ENCODE data around the gene KLHL21. TPM values are rescaled to one million over a fixed set of nuclear protein-coding genes. Genes with fewer than 3 reads are reported as not detected.

KLHL21 gene
- total RNA-seq, 1 donor from 2014 or later = 42.3 TPM

GRCh38 chr1:6627841-6628545 lies 25.3 kb upstream of the KLHL21 start:
- Histone ChIP-seq H4K20me1 (ENCODE audit: insufficient read depth, low read length) (peaks cover 49% of the 10 kb centered on the region), H3K27me3 (ENCODE audit: insufficient read depth, low read length) (no peaks in the 10 kb centered on the region), H3K4me1 (ENCODE audit: insufficient read depth, low read length) (peaks cover 10% of the 10 kb centered on the region), H3K4me3 (ENCODE audit: insufficient read depth, low read depth, low read length) (no peak overlapping the region), H2AFZ (ENCODE audit: low read depth, low read length) (no peak overlapping the region), H3K9ac (ENCODE audit: low read length) (no peak overlapping the region), H3K4me2 (ENCODE audit: low read length) (no peak overlapping the region), H3K79me2 (ENCODE audit: insufficient read depth, low read length) (peaks cover 42% of the 10 kb centered on the region), H3K36me3 (ENCODE audit: insufficient read depth, low read length) (peaks cover 8% of the 10 kb centered on the region), H3K9me3 (ENCODE audit: insufficient read depth, low read depth, low read length) (no peaks in the 10 kb centered on the region), H3K27ac (ENCODE audit: low read depth, low read length) (no peak overlapping the region)
- FAIRE-seq (no peak), DNase-seq (ENCODE audit: low read depth) (no peak)
- H3K27me3 Mint-ChIP-seq (ENCODE audit: low read depth, unreplicated experiment) = no peaks in the 10 kb centered on the region
- peaks cover 4% of the 10 kb centered on the region for H3K4me1 Mint-ChIP-seq (ENCODE audit: low read depth, unreplicated experiment)
- H3K9me3 Mint-ChIP-seq (ENCODE audit: unreplicated experiment) = no peaks in the 10 kb centered on the region
- H3K27ac Mint-ChIP-seq (ENCODE audit: unreplicated experiment) = no peak overlapping the region
- TF ChIP-seq CTCF (IDR thresholded peaks at IDR 0.05; ENCODE audit: insufficient read depth, low read depth, low read length) = no peak
- no peak for TF ChIP-seq EZH2 (IDR thresholded peaks at IDR 0.05; ENCODE audit: insufficient read depth, low read length)
- H3K36me3 Mint-ChIP-seq (ENCODE audit: low read depth, unreplicated experiment) = peaks cover 20% of the 10 kb centered on the region
- H3K4me3 Mint-ChIP-seq (ENCODE audit: unreplicated experiment) = peak overlapping the region; percentile 74

- Histone ChIP-seq H3K9me3 (ENCODE audit: insufficient read depth, low read depth, low read length) (no peaks in the 10 kb centered on the region), H3K4me3 (ENCODE audit: insufficient read depth, low read depth, low read length) (no peak overlapping the region), H2AFZ (ENCODE audit: low read depth, low read length) (no peak overlapping the region), H3K9ac (ENCODE audit: low read length) (no peak overlapping the region), H3K27me3 (ENCODE audit: insufficient read depth, low read length) (no peaks in the 10 kb centered on the region), H3K4me1 (ENCODE audit: insufficient read depth, low read length) (peaks cover 10% of the 10 kb centered on the region), H3K36me3 (ENCODE audit: insufficient read depth, low read length) (peaks cover 8% of the 10 kb centered on the region), H3K4me2 (ENCODE audit: low read length) (no peak overlapping the region), H4K20me1 (ENCODE audit: insufficient read depth, low read length) (peaks cover 55% of the 10 kb centered on the region), H3K79me2 (ENCODE audit: insufficient read depth, low read length) (peaks cover 51% of the 10 kb centered on the region), H3K27ac (ENCODE audit: low read depth, low read length) (no peak overlapping the region)
- no peak for FAIRE-seq
- no peaks in the 10 kb centered on the region for H3K27me3 Mint-ChIP-seq (ENCODE audit: low read depth, unreplicated experiment)
- DNase-seq (ENCODE audit: low read depth) = no peak
- H3K4me3 Mint-ChIP-seq (ENCODE audit: unreplicated experiment) = peak overlapping the region; percentile 54
- TF ChIP-seq EZH2 (IDR thresholded peaks at IDR 0.05; ENCODE audit: insufficient read depth, low read length) (no peak), CTCF (IDR thresholded peaks at IDR 0.05; ENCODE audit: insufficient read depth, low read depth, low read length) (no peak)
- H3K27ac Mint-ChIP-seq (ENCODE audit: unreplicated experiment) = no peak overlapping the region
- no peaks in the 10 kb centered on the region for H3K9me3 Mint-ChIP-seq (ENCODE audit: unreplicated experiment)
- H3K4me1 Mint-ChIP-seq (ENCODE audit: low read depth, unreplicated experiment) = peaks cover 4% of the 10 kb centered on the region
- H3K36me3 Mint-ChIP-seq (ENCODE audit: low read depth, unreplicated experiment) = peaks cover 20% of the 10 kb centered on the region
These were observed 24.4 kb upstream of the KLHL21 start for GRCh38 chr1:6627031-6627430.

- Histone ChIP-seq H3K27me3 (ENCODE audit: insufficient read depth, low read length) (no peaks in the 10 kb centered on the region), H3K4me2 (ENCODE audit: low read length) (peak overlapping the region; percentile 98), H3K9me3 (ENCODE audit: insufficient read depth, low read depth, low read length) (no peaks in the 10 kb centered on the region), H3K79me2 (ENCODE audit: insufficient read depth, low read length) (peaks cover 62% of the 10 kb centered on the region), H3K4me3 (ENCODE audit: insufficient read depth, low read depth, low read length) (peak overlapping the region; percentile 83), H3K36me3 (ENCODE audit: insufficient read depth, low read length) (peaks cover 16% of the 10 kb centered on the region), H2AFZ (ENCODE audit: low read depth, low read length) (peak overlapping the region; percentile 67), H3K9ac (ENCODE audit: low read length) (peak overlapping the region; percentile 87), H3K4me1 (ENCODE audit: insufficient read depth, low read length) (peaks cover 10% of the 10 kb centered on the region), H3K27ac (ENCODE audit: low read depth, low read length) (peak overlapping the region; percentile 55), H4K20me1 (ENCODE audit: insufficient read depth, low read length) (peaks cover 67% of the 10 kb centered on the region)
- FAIRE-seq = no peak
- Mint-ChIP-seq H3K27ac (ENCODE audit: unreplicated experiment) (no peak overlapping the region), H3K27me3 (ENCODE audit: low read depth, unreplicated experiment) (no peaks in the 10 kb centered on the region), H3K4me1 (ENCODE audit: low read depth, unreplicated experiment) (peaks cover 4% of the 10 kb centered on the region), H3K36me3 (ENCODE audit: low read depth, unreplicated experiment) (peaks cover 25% of the 10 kb centered on the region), H3K4me3 (ENCODE audit: unreplicated experiment) (peak overlapping the region; percentile 89), H3K9me3 (ENCODE audit: unreplicated experiment) (no peaks in the 10 kb centered on the region)
- TF ChIP-seq EZH2 (IDR thresholded peaks at IDR 0.05; ENCODE audit: insufficient read depth, low read length) (no peak), CTCF (IDR thresholded peaks at IDR 0.05; ENCODE audit: insufficient read depth, low read depth, low read length) (no peak)
- peak; percentile 39 for DNase-seq (ENCODE audit: low read depth)
These were observed 23.0 kb upstream of the KLHL21 start for GRCh38 chr1:6625584-6626149.

Data from astrocyte (in vitro differentiated cells and primary cell).